GM21619 (cell line): ENCODE data around the gene CYP2S1.
"Not testable (repeated sequence)": the region's sequence is repeated elsewhere in the genome, so short reads cannot be mapped to it uniquely, and the experiment has no call there.

Experiments used
- ATAC-seq: cut with Tn5 transposase; IDR thresholded peaks from one replicate; pipeline ENCODE4 v1.9.1; 2021; ENCODE audit not compliant: unreplicated experiment

Gene CYP2S1, protein sequence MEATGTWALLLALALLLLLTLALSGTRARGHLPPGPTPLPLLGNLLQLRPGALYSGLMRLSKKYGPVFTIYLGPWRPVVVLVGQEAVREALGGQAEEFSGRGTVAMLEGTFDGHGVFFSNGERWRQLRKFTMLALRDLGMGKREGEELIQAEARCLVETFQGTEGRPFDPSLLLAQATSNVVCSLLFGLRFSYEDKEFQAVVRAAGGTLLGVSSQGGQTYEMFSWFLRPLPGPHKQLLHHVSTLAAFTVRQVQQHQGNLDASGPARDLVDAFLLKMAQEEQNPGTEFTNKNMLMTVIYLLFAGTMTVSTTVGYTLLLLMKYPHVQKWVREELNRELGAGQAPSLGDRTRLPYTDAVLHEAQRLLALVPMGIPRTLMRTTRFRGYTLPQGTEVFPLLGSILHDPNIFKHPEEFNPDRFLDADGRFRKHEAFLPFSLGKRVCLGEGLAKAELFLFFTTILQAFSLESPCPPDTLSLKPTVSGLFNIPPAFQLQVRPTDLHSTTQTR

DNA sequence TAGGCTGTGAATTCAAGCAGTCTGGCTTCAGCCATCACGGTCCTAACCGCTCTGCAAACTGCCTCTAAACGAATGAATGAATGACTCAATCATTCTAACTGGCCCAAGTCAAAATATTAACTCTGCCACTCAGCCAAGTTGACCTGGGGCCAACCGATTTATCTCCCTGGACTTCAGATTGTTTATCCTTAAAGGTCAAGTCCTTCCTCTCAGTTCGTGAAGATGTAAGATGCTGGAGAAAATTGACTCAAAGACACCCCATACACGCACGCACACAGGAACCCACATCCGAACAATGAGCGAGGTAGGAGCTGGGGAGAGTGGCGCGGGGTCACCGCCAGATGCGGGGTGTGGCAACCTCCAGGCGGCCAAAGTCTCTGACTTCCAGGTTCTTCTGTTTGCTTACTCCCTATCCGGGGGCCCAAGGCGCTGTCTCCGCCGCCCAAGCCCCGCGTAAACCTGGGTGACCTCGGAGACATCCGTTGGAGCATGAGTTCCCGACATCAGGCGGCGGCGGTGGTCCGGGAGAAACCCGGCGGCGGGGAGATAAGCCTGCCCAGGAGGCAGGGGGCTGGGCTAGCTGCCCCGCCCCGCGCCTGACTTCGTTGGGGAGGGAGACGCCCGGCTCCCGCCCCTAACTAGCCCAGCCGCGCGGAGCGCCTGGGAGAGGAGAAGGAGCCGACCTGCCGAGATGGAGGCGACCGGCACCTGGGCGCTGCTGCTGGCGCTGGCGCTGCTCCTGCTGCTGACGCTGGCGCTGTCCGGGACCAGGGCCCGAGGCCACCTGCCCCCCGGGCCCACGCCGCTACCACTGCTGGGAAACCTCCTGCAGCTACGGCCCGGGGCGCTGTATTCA lies at the start of gene CYP2S1:
Gene CYP2S1, plus strand, starts transcription at position 646 of the 856 bp plus-strand sequence. Its CDS starts 46 bp downstream, at position 692.
- no peak for ATAC-seq

DNA sequence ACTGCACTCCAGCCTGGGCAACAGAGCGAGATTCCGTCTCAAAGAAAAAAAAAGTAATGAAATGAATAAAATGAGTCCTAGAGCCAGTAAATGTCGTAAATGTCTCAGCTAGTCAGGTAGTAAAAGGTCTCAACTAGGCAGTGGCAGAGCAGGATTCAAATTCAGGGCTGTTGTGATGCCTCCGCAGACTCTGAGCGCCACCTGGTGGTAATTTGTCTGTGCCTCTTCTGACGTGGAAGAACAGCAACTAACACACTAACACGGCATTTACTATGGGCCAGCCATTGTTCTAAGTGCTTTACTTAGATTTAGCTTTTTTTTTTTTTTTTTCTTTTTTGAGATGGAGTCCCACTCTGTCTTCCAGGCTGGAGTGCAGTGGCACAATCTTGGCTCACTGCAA lies 48.6 kb upstream of the CYP2S1 start:
- no peak for ATAC-seq

DNA sequence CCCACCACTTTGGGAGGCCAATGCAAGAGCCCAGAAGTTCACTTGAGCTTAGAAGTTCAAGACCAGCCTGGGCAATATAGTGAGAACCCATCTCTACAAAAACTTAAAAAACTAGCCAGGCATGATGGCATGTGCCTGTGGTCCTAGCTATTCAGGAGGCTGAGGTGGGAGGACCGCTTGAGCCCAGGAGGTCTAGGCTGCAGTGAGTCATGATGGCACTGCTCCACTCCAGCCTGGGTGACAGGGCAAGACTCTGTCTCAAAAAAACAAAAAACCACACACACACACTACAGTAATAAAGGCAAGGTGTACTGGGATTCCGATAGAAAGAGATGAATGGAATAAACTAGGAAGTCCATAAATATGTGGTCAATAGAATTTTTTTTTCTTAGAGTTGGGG lies 43.2 kb upstream of the CYP2S1 start:
- no peak for ATAC-seq

DNA sequence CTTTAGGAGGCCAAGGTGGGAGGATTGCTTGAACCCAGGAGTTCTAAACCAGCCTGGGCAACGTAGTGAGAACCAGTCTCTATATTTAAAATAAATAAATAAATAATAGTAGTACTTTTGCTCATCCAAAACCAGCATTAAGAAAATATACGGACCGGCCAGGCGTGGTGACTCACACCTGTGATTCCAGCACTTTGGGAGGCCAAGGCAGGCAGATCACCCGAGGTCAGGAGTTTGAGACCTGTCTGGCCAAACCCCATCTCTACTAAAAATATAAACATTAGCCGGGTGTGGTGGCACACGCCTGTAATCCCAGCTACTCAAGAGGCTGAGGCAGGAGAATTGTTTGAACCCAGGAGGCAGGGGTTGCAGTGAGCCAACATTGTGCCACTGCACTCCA lies 42.0 kb upstream of the CYP2S1 start:
- ATAC-seq = not testable (repeated sequence)

GRCh38 chr19:41154060-41154459 lies 39.0 kb upstream of the CYP2S1 start:
- no peak for ATAC-seq

GRCh38 chr19:41156207-41156606 lies 36.8 kb upstream of the CYP2S1 start:
- no peak for ATAC-seq

GRCh38 chr19:41159881-41160280 lies 33.1 kb upstream of the CYP2S1 start:
- no peak for ATAC-seq

DNA sequence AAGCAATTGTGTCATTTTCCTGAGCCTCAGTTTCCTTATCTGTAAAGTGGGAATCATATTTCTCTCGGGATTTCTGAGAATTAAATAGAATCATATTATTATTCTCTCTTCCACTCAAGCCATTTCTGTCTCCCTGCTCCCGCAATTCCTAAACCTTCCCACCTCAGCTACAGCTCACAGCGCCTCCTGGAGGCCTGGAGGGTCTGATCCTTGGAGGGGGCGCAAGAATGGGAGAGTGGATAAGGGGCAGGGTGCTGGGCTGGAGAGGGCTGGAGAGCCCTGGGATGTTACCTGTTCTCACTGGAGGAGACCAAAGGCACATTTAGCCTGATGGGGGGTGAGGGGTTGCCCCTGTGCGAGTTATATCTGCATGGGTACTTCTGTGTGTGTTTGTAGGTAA lies 31.1 kb upstream of the CYP2S1 start:
- ATAC-seq = no peak

- no peak for ATAC-seq
Measured at GRCh38 chr19:41166944-41167804, 25.8 kb upstream of the CYP2S1 start.

GRCh38 chr19:41172297-41173164 lies 20.5 kb upstream of the CYP2S1 start:
- ATAC-seq = no peak

GRCh38 chr19:41174297-41174928 lies 18.6 kb upstream of the CYP2S1 start:
- no peak for ATAC-seq

GRCh38 chr19:41175801-41176777 lies 16.9 kb upstream of the CYP2S1 start:
- no peak for ATAC-seq

DNA sequence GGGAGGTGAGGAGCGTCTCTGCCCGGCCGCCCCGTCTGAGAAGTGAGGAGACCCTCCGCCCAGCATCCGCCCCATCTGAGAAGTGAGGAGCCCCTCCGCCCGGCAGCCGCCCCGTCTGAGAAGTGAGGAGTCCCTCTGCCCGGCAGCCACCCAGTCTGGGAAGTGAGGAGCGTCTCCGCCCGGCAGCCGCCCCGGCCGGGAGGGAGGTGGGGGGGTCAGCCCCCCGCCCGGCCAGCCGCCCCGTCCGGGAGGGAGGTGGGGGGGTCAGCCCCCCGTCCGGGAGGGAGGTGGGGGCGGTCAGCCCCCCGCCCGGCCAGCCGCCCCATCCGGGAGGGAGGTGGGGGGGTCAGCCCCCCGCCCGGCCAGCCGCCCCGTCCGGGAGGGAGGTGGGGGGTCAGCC lies 12.8 kb upstream of the CYP2S1 start:
- ATAC-seq = not testable (repeated sequence)

DNA sequence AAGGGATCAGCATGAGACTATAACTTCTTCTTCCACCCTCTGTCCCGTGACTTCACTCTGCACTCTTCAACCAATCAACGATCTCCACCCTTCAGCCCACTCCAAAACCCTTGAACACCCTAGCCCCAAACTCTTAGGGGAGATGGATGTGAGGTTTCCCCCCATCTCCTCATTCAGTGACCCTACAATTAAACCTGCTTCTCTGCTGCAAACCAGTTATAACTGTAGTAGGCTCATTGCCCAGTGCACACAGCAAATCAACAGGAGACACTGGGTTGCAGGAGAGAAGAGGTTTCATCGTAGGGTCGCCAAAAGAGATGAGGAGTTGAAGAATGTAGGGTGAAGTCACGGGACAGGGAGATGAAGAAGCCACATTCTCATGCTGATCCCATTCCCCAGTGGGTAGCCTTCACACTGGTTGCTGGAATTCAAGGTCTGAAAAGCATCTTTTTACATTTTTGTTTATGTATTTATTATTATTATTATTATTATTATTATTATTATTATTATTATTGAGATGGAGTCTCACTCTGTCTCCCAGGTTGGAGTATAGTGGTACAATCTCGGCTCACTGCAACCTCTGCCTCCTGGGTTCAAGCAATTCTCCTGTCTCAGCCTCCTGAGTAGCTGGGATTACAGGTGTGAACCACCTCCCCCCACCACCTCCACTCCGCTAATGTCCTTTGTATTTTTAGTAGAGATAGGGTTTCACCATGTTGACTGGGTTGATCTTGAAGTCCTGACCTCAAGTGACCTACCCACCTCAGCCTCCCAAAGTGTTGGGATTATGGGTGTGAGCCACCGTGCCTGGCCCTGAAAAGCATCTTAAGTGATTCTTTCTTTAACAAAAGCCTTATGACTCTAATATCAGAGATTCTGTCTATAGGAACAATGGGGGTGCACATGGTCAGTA lies 5.8 kb upstream of the CYP2S1 start:
- no peak for ATAC-seq

- ATAC-seq = no peak
Measured at GRCh38 chr19:41187884-41188279, 5.1 kb upstream of the CYP2S1 start.

DNA sequence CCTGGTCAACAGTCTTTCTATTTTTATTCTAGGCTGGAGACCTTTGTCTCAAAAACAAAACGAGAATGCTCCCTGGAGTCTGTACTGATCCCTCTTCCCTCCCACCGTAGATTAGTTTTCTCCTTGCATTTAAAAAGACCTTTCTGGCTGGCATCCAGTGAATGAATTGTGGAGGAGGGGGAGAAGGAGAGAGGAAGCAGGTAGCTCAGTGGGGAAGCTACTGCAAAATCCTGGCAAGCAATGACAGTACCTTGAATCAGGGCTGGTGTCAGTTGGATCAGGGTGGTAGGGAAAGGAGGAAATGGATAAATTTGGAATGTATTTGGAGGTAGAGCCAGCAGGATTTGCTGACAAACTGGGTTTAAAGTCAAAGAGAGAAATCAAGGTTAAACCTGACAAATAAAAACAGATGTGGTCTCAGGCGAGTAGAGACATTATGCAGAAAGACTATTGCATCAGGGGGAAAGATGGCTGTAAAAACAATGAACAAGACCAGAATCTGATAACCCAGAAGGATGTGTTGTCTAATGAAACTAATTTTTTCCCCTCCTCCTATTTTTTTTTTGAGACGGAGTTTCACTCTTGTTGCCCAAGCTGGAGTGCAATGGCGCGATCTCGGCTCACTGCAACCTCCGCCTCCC lies 3.5 kb upstream of the CYP2S1 start:
- ATAC-seq = no peak
